HUES48 (cell line): ENCODE results near the gene TRAPPC6A.

Source experiments
- H3K27ac ChIP-seq: one replicate; pipeline ENCODE4 v1.7.0; 2013; ENCODE audit warnings: low read depth, low read length, inconsistent platforms
- H3K27me3 ChIP-seq: 2 replicates; pipeline ENCODE4 v1.6.1; 2013; ENCODE audit warnings: mild to moderate bottlenecking, low read length; ENCODE audit not compliant: control insufficient read depth, insufficient read depth
- H3K36me3 ChIP-seq: 2 replicates; pipeline ENCODE4 v1.6.1; 2013; ENCODE audit warnings: low read length; ENCODE audit not compliant: control insufficient read depth, insufficient read depth
- H3K4me1 ChIP-seq: 2 replicates; pipeline ENCODE4 v1.6.1; 2013; ENCODE audit warnings: mild to moderate bottlenecking, low read length; ENCODE audit not compliant: control insufficient read depth, insufficient read depth
- H3K4me3 ChIP-seq: 2 replicates; pipeline ENCODE4 v1.5.1; 2013; ENCODE audit warnings: mild to moderate bottlenecking, low read depth, low read length
- H3K9ac ChIP-seq: 2 replicates; pipeline ENCODE4 v1.6.1; 2013; ENCODE audit warnings: mild to moderate bottlenecking, low read depth, low read length, moderate library complexity
- H3K9me3 ChIP-seq: 2 replicates; pipeline ENCODE4 v1.6.1; 2013; ENCODE audit warnings: low read length; ENCODE audit not compliant: control insufficient read depth, insufficient read depth

TRAPPC6A gene

GRCh38 chr19:45171211-45171623 lies 6.8 kb downstream of the TRAPPC6A start:
- no peaks in the 10 kb centered on the region for H3K9me3 ChIP-seq
- H3K9ac ChIP-seq = no peak overlapping the region
- no peaks in the 10 kb centered on the region for H3K27me3 ChIP-seq
- H3K27ac ChIP-seq = no peak overlapping the region
- H3K36me3 ChIP-seq = no peaks in the 10 kb centered on the region
- peaks cover 6% of the 10 kb centered on the region for H3K4me1 ChIP-seq
- H3K4me3 ChIP-seq = no peak overlapping the region

DNA sequence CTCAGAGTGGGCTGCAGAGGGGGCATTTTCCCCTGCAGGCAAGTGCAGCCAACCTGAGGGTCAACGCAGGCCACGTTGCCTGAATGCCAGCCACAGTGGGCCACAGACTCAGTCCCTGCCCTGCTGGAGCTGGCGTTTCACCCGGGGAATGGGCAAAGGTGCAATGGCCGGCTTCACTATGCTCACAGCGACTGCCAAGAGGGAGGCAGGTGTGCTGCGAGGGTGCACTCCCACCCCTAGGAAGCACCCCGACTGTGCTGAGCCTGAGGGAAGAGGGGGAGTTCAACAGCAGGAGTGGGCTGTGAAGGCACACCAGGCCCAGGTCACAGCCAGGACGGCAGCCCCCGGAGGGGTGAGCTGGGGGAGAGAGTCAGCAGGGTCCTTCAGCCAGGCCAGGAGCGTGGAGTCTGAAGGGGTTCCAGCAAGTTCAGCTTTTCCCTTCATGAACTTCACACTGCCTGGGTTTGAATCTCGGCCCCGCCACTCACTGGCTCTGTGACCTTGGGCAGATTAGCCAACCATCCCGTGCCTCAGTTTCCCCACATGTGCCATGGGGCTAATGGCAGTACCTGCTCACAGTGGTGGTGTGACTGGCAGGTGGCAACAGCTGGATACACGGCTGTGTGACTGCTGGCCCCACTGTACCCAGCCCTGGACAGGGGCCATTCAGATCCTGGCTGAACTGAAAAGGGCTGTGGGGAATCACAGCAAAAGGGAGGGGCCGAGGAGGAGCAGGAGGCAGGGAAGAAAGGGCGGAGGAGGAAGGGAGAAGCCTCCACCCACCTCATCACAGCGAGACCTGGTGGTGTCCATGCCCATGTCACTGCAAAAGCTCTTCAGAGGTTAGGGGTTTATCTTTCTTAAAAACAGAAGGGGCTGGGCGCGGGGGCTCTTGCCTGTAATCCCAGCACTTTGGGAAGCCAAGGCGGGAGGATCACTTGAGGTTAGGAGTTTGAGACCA lies 7.6 kb downstream of the TRAPPC6A start:
- no peak overlapping the region for H3K9ac ChIP-seq

DNA sequence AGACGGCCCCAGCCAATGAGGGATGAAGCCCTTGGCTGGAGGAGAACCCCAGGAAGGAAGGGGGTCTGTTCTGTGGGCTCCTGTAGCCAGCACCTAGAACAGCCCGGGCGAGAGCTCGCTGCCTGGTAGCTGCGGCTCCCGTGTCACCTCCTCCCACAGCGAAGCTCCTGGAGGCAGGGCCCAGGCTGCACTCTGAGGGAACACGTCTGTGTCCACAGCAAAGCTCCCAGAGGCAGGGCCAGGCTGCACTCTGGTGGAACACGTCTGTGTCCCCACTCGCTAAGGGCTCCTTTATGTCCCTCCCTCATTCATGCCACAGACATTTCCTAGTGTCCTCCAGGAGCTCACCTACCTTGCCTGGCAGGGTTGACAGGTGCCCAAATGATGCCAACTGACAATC lies 8.4 kb downstream of the TRAPPC6A start:
- peaks cover 6% of the 10 kb centered on the region for H3K4me1 ChIP-seq
- H3K36me3 ChIP-seq = no peaks in the 10 kb centered on the region
- no peak overlapping the region for H3K27ac ChIP-seq
- no peaks in the 10 kb centered on the region for H3K27me3 ChIP-seq
- no peaks in the 10 kb centered on the region for H3K9me3 ChIP-seq
- no peak overlapping the region for H3K9ac ChIP-seq
- no peak overlapping the region for H3K4me3 ChIP-seq

More for the DNA sequence above, 7.6 kb downstream of the TRAPPC6A start:
- no peak overlapping the region for H3K27ac ChIP-seq
- H3K27me3 ChIP-seq = no peaks in the 10 kb centered on the region
- H3K9me3 ChIP-seq = no peaks in the 10 kb centered on the region
- no peaks in the 10 kb centered on the region for H3K36me3 ChIP-seq
- no peak overlapping the region for H3K4me3 ChIP-seq
- peaks cover 6% of the 10 kb centered on the region for H3K4me1 ChIP-seq

DNA sequence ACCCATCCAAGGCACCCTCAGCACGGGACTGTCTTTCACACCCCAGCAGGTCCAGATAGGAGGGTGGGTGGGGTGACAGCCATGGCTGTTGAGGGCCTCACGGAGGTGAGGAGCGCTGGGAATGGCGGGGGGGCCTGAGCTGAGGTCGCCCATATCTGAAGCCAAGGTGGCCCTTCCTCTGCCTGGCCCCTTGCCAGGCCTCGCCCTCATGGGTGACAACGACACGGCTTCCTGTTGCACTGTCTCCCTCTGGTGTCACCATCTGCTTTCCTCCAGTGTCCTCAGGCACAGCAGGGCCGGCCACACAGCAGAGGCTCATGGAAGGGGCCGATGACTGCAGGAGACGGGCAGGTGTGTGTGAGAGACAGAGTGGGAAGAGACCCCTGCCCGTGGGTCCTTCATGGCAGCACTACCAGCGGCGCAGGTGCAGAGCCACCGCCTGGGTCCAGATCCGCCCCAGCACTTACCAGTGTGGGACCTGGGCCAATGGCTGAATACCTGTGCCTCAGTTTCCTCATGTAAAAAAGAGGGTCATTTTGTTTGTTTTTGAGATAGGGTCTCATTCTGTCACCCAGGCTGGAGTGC lies 9.2 kb downstream of the TRAPPC6A start:
- H3K9me3 ChIP-seq = no peaks in the 10 kb centered on the region
- H3K36me3 ChIP-seq = no peaks in the 10 kb centered on the region
- H3K27me3 ChIP-seq = no peaks in the 10 kb centered on the region
- H3K4me3 ChIP-seq = no peak overlapping the region
- no peak overlapping the region for H3K9ac ChIP-seq
- no peak overlapping the region for H3K27ac ChIP-seq
- peaks cover 9% of the 10 kb centered on the region for H3K4me1 ChIP-seq

DNA sequence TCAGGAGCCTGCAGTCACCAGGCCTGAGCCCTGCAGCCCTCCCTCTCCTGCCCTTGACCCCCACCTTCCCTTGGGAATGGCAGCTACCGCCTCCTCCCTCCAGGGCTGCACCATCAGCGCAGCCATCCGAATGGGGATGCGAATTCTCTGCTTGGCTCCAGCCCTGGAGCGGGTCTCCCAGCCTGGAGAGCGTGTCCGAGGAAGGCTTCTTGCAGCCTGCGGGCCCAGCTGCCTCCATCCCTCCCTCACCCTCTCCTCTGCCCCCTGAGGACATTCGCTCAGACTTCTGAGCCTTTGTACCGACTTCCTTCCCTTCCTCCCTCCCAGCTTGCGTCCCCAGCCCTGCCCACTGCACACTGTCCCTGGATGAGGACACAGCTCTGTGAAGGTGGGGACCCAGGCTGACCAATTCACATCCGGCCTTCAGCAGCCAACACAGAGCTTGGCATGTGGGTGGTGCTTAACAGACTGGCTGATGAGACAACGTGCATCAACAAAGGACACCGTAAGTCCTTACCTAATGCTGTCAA lies 11.2 kb downstream of the TRAPPC6A start:
- Histone ChIP-seq H3K27ac (no peak overlapping the region), H3K36me3 (no peaks in the 10 kb centered on the region), H3K9ac (no peak overlapping the region), H3K27me3 (no peaks in the 10 kb centered on the region), H3K9me3 (no peaks in the 10 kb centered on the region), H3K4me3 (no peak overlapping the region), H3K4me1 (peaks cover 9% of the 10 kb centered on the region)

DNA sequence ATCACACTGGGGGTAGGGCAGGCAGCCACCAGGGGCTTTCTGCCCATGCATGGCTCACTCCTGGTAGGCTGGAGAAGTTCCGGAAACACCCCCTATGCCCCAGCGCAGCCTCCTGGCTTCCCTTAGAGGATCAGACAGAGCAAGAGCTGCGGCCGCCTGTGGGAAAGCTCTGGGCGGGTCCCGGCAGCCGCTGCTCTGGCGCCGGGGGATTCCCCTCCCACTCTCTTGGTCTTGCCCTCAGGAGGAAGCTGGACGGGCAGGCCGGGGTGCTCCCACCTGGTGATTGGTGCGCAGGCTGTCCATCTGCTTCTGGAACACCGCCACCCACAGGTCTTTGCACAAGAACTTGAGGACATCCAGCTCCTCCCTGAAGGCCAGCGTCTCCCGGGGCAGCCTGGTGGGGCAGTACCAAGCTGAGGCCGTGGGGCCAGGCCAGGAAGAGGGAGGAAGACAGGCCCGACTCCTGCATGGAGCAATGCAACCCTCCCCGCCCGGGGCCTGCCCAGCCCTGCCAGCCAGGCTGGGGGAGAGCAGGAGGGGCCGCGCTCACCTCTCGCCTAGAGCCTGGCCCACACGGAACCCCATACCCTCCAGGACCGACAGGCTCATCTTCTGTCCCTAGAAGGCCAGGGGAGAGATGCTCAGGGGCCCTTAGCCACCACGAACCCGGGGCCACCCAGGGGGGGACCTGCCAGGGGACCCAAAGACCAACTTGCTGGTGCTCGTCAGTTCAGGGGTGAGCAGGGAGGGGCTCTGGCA lies 13.3 kb downstream of the TRAPPC6A start:
- H3K27ac ChIP-seq = no peak overlapping the region
- H3K36me3 ChIP-seq = no peaks in the 10 kb centered on the region
- peaks cover 13% of the 10 kb centered on the region for H3K27me3 ChIP-seq
- H3K9ac ChIP-seq = no peak overlapping the region
- H3K4me3 ChIP-seq = no peak overlapping the region
- H3K4me1 ChIP-seq = peaks cover 9% of the 10 kb centered on the region
- no peaks in the 10 kb centered on the region for H3K9me3 ChIP-seq

- no peaks in the 10 kb centered on the region for H3K9me3 ChIP-seq
- H3K9ac ChIP-seq = no peak overlapping the region
- H3K27ac ChIP-seq = no peak overlapping the region
- H3K4me3 ChIP-seq = no peak overlapping the region
- no peaks in the 10 kb centered on the region for H3K36me3 ChIP-seq
- H3K27me3 ChIP-seq = peaks cover 13% of the 10 kb centered on the region
- H3K4me1 ChIP-seq = peaks cover 9% of the 10 kb centered on the region
Measured at GRCh38 chr19:45163751-45164460, 14.1 kb downstream of the TRAPPC6A start.

DNA sequence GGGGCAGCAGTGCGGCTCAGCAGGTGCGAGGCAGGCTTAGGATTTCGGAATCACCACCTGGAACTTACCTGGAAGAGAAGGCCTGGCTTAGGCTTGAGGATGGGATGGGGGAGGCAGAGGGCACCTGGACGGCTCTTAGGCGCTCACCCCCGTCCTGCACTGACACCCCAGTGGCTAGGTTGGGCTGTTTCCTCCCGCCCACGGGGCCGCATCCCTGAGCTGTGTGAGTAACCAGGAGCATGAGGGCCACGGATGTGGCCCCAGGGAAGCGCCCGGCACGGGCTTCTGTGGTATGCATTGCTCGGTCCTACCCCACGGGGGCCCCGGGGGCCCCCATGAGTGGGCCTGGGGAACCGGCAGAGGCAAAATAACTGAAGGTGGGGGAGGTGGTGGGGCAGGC lies 14.9 kb downstream of the TRAPPC6A start:
- Histone ChIP-seq H3K4me1 (peaks cover 9% of the 10 kb centered on the region), H3K27ac (no peak overlapping the region)

DNA sequence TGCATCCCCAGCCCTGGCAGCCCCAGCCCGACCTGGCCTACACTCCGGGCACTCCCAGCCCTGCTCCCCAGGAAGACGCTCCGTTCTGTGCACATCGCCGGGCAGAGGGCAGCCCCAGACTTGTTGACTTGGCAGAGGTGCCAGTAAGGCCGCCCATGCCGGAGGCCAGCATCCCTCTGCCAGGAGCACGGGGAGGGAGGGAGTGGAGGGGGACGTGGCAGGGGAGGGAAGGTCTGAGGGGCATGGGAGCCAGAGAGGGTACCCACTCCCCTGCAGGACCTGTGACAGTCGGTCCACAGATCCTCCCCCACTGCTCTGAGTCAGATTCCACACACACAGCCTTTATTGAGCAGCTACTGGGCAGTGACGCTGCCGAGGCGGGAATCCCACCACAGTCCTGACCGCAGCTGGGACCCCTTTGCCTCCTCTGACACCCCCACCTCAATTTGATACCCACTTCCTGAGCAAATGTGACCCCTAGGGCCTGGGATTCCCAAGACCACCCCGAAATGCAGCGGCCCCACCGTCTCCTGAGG lies 15.4 kb downstream of the TRAPPC6A start:
- Histone ChIP-seq H3K36me3 (no peaks in the 10 kb centered on the region), H3K27me3 (peaks cover 20% of the 10 kb centered on the region), H3K4me3 (no peak overlapping the region), H3K27ac (no peak overlapping the region), H3K9me3 (no peaks in the 10 kb centered on the region), H3K4me1 (peaks cover 9% of the 10 kb centered on the region), H3K9ac (no peak overlapping the region)

More for the DNA sequence above, 14.9 kb downstream of the TRAPPC6A start:
- Histone ChIP-seq H3K9ac (no peak overlapping the region), H3K27me3 (peaks cover 15% of the 10 kb centered on the region), H3K9me3 (no peaks in the 10 kb centered on the region), H3K36me3 (no peaks in the 10 kb centered on the region), H3K4me3 (no peak overlapping the region)
